Dermis microvascular lymphatic vessel endothelial cell (primary cell): ENCODE measurements around the gene KCNK3. TPM values are rescaled to one million over a fixed set of nuclear protein-coding genes. Genes with fewer than 3 reads are reported as not detected.
A peak's percentile ranks its signal among the peaks of the same experiment; 100 is the strongest.

Experiments used
- DNase-seq, 2 donors: peaks; one replicate each; pipeline versions ENCODE4 v3.0.0 to v3.0.0-alpha.2; 2010; ENCODE audit warnings: low read depth in 2 of 2
- total RNA-seq: library from RNA; depleted of rRNA; stranded (reverse); fragments of >200 nt; gene quantifications from 2 replicates; pipeline ENCODE4 v1.2.1, GENCODE V29; 2014

KCNK3 gene
- total RNA-seq, 1 donor from 2014 or later, result not detected

- no peak for DNase-seq
Observed at GRCh38 chr2:26687801-26688200, 4.7 kb upstream of the KCNK3 start.

- DNase-seq, result no peak
Observed at GRCh38 chr2:26691161-26691560, 1.4 kb upstream of the KCNK3 start.

- no peak for DNase-seq
Observed at GRCh38 chr2:26691881-26692278, 642 bp upstream of the KCNK3 start.

GRCh38 chr2:26692897-26693849 is 651 bp downstream of the KCNK3 start:
- peak in 1 of 2 donors; percentile 37 for DNase-seq

GRCh38 chr2:26694001-26694400 is 1.5 kb downstream of the KCNK3 start:
- no peak for DNase-seq

- DNase-seq, result peak in 1 of 2 donors; percentile 58
Observed at GRCh38 chr2:26696351-26696816, 3.9 kb downstream of the KCNK3 start.

GRCh38 chr2:26697425-26697824 is 4.9 kb downstream of the KCNK3 start:
- DNase-seq, result no peak

GRCh38 chr2:26699295-26699694 is 6.8 kb downstream of the KCNK3 start:
- no peak for DNase-seq

GRCh38 chr2:26700078-26700477 is 7.6 kb downstream of the KCNK3 start:
- no peak for DNase-seq

GRCh38 chr2:26701596-26701995 is 9.1 kb downstream of the KCNK3 start:
- no peak for DNase-seq

- DNase-seq, result no peak
Observed at GRCh38 chr2:26702025-26702424, 9.5 kb downstream of the KCNK3 start.

GRCh38 chr2:26704441-26704977 is 12.0 kb downstream of the KCNK3 start:
- no peak for DNase-seq

GRCh38 chr2:26705126-26705525 is 12.6 kb downstream of the KCNK3 start:
- DNase-seq, result no peak

GRCh38 chr2:26706093-26706492 is 13.6 kb downstream of the KCNK3 start:
- DNase-seq, result no peak

GRCh38 chr2:26706616-26707473 is 14.3 kb downstream of the KCNK3 start:
- no peak for DNase-seq

GRCh38 chr2:26707747-26708146 is 15.2 kb downstream of the KCNK3 start:
- DNase-seq, result no peak

- DNase-seq, result no peak
Observed at GRCh38 chr2:26708457-26708856, 15.9 kb downstream of the KCNK3 start.

GRCh38 chr2:26709323-26710110 is 17.0 kb downstream of the KCNK3 start:
- no peak for DNase-seq

- DNase-seq, result no peak
Observed at GRCh38 chr2:26710145-26710544, 17.6 kb downstream of the KCNK3 start.

- no peak for DNase-seq
Observed at GRCh38 chr2:26710743-26711456, 18.4 kb downstream of the KCNK3 start.
